Esophagus (tissue), 2 donors: ENCODE data around the gene ZNF846. TPM values are rescaled to one million over a fixed set of nuclear protein-coding genes. Genes with fewer than 3 reads are reported as not detected.
A peak's percentile ranks its signal among the peaks of the same experiment; 100 is the strongest.
"Not testable (repeated sequence)": the region's sequence is repeated elsewhere in the genome, so short reads cannot be mapped to it uniquely, and the experiment has no call there.

ENCODE experiments used
- H3K27ac ChIP-seq, 2 donors: one replicate each; pipeline ENCODE4 v1.5.1; 2013; ENCODE audit warnings: low read depth in 2 of 2, mild to moderate bottlenecking in 2 of 2, inconsistent platforms in 1 of 2, low read length in 1 of 2, moderate library complexity in 1 of 2
- H3K27me3 ChIP-seq, 2 donors: one replicate each; pipeline ENCODE4 v1.6.1; 2013; ENCODE audit warnings: low read length in 2 of 2, control low read depth in 1 of 2, mild to moderate bottlenecking in 1 of 2; ENCODE audit not compliant: insufficient read depth in 2 of 2, control insufficient read depth in 1 of 2
- H3K36me3 ChIP-seq, 2 donors: one replicate each; pipeline ENCODE4 v1.6.1; 2013; ENCODE audit warnings: low read length in 1 of 2; ENCODE audit not compliant: control insufficient read depth in 2 of 2, insufficient read depth in 2 of 2
- H3K4me1 ChIP-seq, 2 donors: one replicate each; pipeline ENCODE4 v1.6.1; 2013; ENCODE audit warnings: low read length in 1 of 2; ENCODE audit not compliant: control insufficient read depth in 2 of 2, insufficient read depth in 2 of 2
- H3K4me3 ChIP-seq, 2 donors: one replicate each; pipeline ENCODE4 v1.5.1; 2013; ENCODE audit warnings: low read length in 2 of 2, mild to moderate bottlenecking in 2 of 2, low read depth in 1 of 2, moderate library complexity in 1 of 2
- H3K9me3 ChIP-seq, 2 donors: one replicate each; pipeline ENCODE4 v1.6.1; 2013; ENCODE audit warnings: mild to moderate bottlenecking in 2 of 2, low read depth in 1 of 2, low read length in 1 of 2, moderate library complexity in 1 of 2; ENCODE audit not compliant: control insufficient read depth in 2 of 2, insufficient read depth in 1 of 2
- WGBS, 2 donors: extraction: QIAGEN DNeasy Blood & Tissue Kit; methylation state at CpG; one replicate each; pipeline ENCODE4 v1.1.7; 2013; 5-methylcytosine and 5-hydroxymethylcytosine counted together
- polyA plus RNA-seq, 2 donors: library from polyadenylated mRNA; stranded (reverse); fragments of 200-250 nt; gene quantifications; one replicate each; pipeline ENCODE4 v1.2.3, GENCODE V29; 2013
- donor health status: healthy with polysubstance abuse.
- donor health status: Bipolar disorder and iron deficiency.

The ZNF846 gene
- polyA plus RNA-seq, 2 donors: 8.4 to 17.5 TPM

DNA sequence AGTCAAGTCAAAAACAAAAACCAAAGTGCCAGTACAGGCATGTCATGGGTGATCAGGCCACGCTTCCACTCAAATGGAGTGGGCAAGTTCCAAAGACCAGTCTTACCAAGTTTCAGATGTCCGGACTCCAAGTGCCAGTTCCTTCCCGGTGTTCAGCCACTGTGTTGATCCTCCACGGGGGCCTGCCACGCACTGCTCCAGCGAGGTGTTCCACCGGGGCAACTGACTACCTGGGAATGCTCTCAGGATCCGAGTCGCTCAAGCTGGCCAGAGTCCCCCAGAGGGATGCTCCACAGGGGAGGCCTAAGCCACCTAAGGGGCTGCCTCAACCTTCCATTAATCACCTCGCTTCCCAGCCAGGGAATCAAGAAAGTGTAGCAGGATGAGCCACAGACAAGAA lies 38.5 kb downstream of the ZNF846 start:
- WGBS, 2 donors: 91 to 93% methylated on average over 10 of the region's 10 CpGs
- not testable (repeated sequence) for H3K4me1 ChIP-seq, H3K27me3 ChIP-seq, H3K27ac ChIP-seq, H3K9me3 ChIP-seq, H3K36me3 ChIP-seq, H3K4me3 ChIP-seq

DNA sequence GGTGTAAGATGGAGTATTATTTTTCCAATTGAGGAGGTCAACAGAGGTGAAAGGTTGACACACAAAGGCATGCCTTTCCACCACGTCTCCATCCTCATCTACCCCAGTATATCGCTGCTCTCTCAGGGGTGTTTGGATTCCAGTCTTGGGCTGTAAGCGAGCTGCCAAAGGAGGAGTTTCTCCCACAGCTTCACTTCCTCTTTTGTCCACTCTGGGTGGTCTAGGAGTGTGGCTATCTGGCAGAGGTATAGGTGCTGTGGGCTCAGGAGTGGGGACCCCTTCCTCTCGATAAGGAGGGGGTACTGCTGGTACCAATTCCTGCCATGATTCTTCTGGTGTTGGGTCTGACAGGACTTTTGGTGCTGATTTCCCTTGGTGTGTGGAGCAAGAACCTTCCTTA lies 39.4 kb downstream of the ZNF846 start:
- Histone ChIP-seq H3K4me1 (no peaks in the 10 kb centered on the region), H3K9me3 (no peaks in the 10 kb centered on the region), H3K27ac (no peak overlapping the region), H3K4me3 (no peak overlapping the region), H3K36me3 (no peaks in the 10 kb centered on the region), H3K27me3 (no peaks in the 10 kb centered on the region)
- 77 to 79% methylated on average over 4 of the region's 4 CpGs for WGBS, 2 donors

DNA sequence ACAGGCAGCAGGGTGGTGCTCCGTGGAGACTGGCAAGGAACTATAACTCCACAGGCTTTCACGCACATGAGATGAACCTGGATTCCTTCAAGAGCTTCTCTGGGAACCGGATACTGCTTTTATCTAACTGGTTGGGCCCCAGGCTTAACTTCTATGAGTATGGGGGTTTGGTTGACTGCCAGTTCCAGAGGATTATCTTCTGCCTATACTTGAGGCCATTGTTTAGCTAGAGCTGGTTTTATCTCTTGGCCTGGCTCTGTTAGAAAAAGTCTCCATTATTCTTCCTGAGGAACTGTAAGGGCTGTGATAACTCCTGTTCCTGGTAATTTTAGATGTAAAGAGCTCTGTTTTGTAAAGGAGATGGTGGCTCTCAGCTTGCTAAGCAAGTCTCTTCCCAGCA lies 40.9 kb downstream of the ZNF846 start:
- no peaks in the 10 kb centered on the region for H3K4me1 ChIP-seq
- H3K4me3 ChIP-seq: no peak overlapping the region
- no peaks in the 10 kb centered on the region for H3K9me3 ChIP-seq
- H3K36me3 ChIP-seq: no peaks in the 10 kb centered on the region
- no peaks in the 10 kb centered on the region for H3K27me3 ChIP-seq
- H3K27ac ChIP-seq: no peak overlapping the region
- WGBS, 2 donors: 62 to 70% methylated on average over 3 of the region's 3 CpGs

DNA sequence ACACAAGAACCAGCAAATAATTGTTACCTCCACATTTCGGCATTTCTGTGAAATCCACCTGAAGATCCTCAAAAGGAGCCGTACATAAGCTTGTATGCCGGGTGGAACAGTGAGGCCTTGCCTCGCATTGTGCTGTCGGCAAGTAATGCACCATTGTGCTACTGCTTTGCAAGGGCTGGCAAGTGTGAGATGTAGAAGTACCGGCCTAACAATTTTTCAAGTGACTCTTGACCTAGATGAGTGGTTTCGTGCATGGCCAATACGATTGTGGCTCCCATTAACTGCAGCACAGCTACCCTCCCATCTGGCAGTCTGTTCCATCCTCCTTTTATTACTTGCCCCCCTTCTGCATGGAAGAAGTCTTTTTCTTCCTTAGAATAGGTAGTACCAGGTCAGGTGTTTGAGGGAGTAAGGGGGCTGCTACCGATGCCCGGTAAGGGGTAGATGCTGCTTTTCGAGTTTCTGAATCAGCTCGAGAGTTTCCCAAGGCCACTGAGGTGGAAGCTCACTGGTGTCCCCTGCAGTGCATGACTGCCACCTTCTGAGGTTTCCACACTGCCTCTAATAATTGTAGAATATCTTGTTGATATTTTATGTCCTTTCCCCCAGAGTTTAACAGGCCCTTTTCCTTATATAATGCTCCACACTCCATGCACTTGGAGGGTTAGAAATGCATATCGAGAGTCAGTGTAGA lies 42.9 kb downstream of the ZNF846 start:
- H3K9me3 ChIP-seq, H3K4me3 ChIP-seq, H3K27ac ChIP-seq, H3K36me3 ChIP-seq, H3K4me1 ChIP-seq, H3K27me3 ChIP-seq: not testable (repeated sequence)
- WGBS, 2 donors: 89 to 91% methylated on average over 13 of the region's 13 CpGs

DNA sequence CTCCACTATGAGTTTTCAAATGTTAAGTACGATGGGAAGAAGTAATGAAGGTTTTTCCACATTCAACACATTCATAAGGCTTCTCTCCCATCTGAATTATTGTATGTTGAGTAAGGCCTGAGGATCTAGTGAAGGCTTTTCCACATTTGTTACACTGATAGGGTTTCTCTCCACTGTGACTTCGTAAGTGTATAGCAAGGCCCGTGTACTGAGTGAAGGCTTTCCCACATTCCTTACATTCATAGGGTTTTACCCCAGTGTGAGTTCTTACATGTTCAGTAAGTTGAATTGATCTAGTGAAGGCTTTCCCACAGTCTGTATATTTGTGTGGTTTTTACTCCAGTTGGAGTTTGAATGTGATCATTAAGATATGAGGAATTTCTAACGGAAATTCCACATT lies 44.4 kb downstream of the ZNF846 start:
- Histone ChIP-seq H3K9me3 (no peaks in the 10 kb centered on the region), H3K27ac (no peak overlapping the region), H3K4me1 (no peaks in the 10 kb centered on the region), H3K36me3 (no peaks in the 10 kb centered on the region), H3K27me3 (no peaks in the 10 kb centered on the region), H3K4me3 (no peak overlapping the region)
- 90 to 92% methylated on average over 4 of the region's 4 CpGs for WGBS, 2 donors

DNA sequence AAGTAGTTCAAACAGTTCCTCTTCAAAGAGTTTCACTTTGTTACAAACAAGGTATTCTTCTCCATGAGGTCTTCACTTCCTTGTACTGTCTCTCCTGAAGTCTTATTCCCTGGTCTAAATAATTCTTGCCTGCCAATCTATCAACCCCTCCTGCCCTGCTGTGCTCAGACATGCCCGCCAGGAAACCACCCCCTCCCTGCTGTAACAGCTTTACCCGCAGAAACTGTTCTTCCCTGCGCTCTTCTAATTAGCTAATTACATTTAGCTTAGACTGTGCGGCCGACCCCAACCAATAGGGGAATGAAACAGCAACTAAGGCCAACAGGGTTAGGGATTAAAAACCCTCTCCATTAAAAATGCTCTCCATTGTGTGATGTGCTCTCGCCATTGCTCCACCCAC lies 46.7 kb downstream of the ZNF846 start:
- WGBS, 2 donors: 20 to 41% methylated on average over 6 of the region's 6 CpGs
- peak overlapping the region in 1 of 2 donors; percentile 19 for H3K4me3 ChIP-seq
- no peaks in the 10 kb centered on the region for H3K4me1 ChIP-seq
- H3K9me3 ChIP-seq: no peaks in the 10 kb centered on the region
- no peak overlapping the region for H3K27ac ChIP-seq
- H3K27me3 ChIP-seq: no peaks in the 10 kb centered on the region
- H3K36me3 ChIP-seq: no peaks in the 10 kb centered on the region

DNA sequence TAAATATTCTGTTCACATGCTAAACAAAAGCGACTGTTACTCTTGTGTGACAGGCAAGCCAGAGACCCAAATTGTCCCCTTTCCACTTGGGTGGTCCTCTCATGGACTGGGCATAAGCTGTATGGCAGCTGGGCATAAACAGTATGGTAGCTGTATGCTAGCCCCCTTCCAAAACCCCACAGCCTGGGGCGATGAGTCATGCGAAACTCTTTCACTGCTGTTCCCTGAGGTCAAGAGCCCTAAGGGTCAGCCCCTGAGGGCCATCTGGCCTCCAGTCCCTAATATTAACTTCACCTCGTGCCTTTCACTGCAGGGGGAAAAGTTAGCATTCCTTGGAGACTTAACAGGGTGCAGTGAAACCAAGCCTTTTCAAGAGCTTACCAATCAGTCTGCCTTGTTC lies 48.0 kb downstream of the ZNF846 start:
- Histone ChIP-seq H3K27me3 (no peaks in the 10 kb centered on the region), H3K4me3 (no peak overlapping the region), H3K36me3 (no peaks in the 10 kb centered on the region), H3K9me3 (no peaks in the 10 kb centered on the region), H3K27ac (no peak overlapping the region), H3K4me1 (no peaks in the 10 kb centered on the region)
- WGBS, 2 donors: 61 to 64% methylated on average over 4 of the region's 4 CpGs

DNA sequence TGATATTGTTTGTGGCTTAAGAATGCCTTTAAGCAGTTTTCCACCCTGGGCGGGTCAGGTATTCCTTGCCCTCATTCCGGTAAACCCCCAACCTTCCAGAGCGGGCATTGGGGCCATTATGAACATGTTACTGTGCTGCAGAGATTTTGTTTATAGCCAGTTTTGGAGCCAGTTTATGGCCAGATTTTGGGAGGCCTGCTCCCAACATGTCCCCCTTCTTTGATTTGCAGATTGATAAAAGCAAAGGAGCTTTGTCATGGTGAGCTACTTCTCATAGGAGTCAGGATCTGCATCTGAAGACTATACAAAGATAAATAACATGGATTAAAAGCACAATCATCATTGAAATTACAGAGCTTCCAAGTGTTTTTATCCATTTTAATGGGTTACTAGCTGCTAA lies 56.7 kb downstream of the ZNF846 start:
- WGBS, 2 donors: 93 to 96% methylated on average over 3 of the region's 3 CpGs
- Histone ChIP-seq H3K27ac (no peak overlapping the region), H3K27me3 (no peaks in the 10 kb centered on the region)

DNA sequence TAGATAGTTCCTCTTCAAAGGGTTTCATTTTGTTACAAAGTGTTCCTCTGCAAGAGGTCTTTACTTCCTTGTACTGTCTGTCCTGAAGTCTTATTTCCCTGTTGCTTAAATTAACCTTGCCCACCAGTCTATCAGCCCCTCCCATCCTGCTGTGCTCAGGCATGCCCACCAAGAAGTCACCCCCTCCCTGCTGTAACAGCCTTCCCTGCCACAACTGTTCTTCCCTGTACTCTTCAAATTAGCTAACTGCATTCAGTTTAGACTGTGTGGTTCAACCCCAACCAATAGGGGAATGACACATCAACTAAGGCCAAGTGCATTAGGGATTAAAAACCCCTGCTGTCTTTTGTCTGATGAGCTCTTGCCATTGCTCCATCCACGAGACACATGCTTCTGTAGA lies 59.2 kb downstream of the ZNF846 start:
- no peaks in the 10 kb centered on the region for H3K36me3 ChIP-seq
- H3K27ac ChIP-seq: no peak overlapping the region
- WGBS, 2 donors: 21 to 29% methylated on average over 1 of the region's 1 CpG

More for the DNA sequence above, 56.7 kb downstream of the ZNF846 start:
- Histone ChIP-seq H3K4me1 (peaks cover 0 to 5% of the 10 kb centered on the region in 2 donors), H3K36me3 (no peaks in the 10 kb centered on the region), H3K9me3 (peaks cover 0 to 3% of the 10 kb centered on the region in 2 donors), H3K4me3 (no peak overlapping the region)

DNA sequence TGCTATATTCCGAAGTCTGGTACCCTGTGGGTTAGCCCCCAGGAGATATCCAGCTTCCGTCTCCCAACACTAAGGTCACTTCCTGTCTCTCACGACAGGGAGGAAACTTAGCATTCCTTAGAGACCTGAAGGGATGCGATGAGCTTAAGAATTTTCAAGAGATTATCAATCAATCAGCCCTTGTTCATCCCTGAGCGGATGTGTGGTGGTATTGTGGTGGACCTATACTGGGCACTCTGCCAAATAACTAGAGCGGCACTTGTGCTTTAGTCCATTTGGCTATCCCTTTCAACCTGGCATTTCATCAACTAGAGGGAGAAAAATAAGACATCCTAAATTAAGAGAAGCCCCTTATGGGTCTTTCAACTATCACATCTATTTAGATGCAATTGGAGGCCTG lies 62.7 kb downstream of the ZNF846 start:
- H3K27me3 ChIP-seq: no peaks in the 10 kb centered on the region
- 82% methylated on average over 6 of the region's 6 CpGs for WGBS, 2 donors

More for the DNA sequence above, 59.2 kb downstream of the ZNF846 start:
- H3K4me1 ChIP-seq: peaks cover 0 to 5% of the 10 kb centered on the region in 2 donors
- peaks cover 0 to 3% of the 10 kb centered on the region in 2 donors for H3K9me3 ChIP-seq
- H3K27me3 ChIP-seq: no peaks in the 10 kb centered on the region
- H3K4me3 ChIP-seq: no peak overlapping the region

More for the DNA sequence above, 62.7 kb downstream of the ZNF846 start:
- peaks cover 0 to 1% of the 10 kb centered on the region in 2 donors for H3K9me3 ChIP-seq
- no peak overlapping the region for H3K4me3 ChIP-seq
- H3K4me1 ChIP-seq: peaks cover 0 to 14% of the 10 kb centered on the region in 2 donors
- no peak overlapping the region for H3K27ac ChIP-seq
- no peaks in the 10 kb centered on the region for H3K36me3 ChIP-seq
